Nucleus accumbens (tissue), 56 donors: ENCODE measurements around the gene CCDC149.
"Not testable (repeated sequence)": the region's sequence is repeated elsewhere in the genome, so short reads cannot be mapped to it uniquely, and the experiment has no call there.

ENCODE experiments used
- DNase-seq, 56 donors: peaks; one replicate each; lab custom pipeline; 2025; lab: John Stamatoyannopoulos, UW

The CCDC149 gene

DNA sequence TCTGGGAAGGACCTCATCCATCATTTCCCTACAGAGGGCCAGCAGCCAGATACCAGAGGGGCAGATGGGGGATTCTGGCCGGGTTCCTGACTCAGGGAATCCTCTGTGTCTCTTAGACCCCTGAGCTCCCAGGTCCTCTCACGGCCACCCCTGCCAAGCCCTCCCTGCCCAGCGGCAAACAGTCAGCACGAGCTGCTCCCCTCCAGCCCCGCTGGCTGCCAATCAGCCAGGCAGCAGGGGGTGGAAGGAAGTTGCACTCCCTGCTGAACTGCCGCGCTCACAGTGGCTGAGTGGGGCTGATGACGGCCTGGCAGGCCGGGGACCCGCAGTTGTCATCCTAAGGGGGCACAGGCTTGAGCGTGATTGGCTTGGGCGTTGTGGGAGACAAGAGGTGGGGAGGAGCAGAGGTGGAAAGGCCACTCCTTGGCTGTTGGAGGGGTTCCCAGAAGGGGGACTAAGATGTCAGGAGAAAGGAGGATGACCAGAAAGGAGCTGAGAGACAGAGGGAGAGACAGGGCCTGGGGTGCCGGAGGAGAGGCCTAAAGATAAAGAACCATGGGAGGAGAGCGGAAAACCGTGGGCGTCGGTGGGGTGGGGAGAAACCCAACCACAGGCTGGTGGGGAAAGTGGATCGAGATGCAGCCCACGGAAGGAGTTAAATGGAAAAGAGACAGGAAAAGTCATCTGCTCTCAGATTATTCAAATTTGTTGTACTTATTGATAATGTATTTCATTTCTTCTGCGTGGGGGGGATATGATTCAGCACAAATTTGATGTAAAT, 4.4 kb upstream of the CCDC149 start:
- peak in 2 of 56 donors; percentile 17 to 36 for DNase-seq

DNA sequence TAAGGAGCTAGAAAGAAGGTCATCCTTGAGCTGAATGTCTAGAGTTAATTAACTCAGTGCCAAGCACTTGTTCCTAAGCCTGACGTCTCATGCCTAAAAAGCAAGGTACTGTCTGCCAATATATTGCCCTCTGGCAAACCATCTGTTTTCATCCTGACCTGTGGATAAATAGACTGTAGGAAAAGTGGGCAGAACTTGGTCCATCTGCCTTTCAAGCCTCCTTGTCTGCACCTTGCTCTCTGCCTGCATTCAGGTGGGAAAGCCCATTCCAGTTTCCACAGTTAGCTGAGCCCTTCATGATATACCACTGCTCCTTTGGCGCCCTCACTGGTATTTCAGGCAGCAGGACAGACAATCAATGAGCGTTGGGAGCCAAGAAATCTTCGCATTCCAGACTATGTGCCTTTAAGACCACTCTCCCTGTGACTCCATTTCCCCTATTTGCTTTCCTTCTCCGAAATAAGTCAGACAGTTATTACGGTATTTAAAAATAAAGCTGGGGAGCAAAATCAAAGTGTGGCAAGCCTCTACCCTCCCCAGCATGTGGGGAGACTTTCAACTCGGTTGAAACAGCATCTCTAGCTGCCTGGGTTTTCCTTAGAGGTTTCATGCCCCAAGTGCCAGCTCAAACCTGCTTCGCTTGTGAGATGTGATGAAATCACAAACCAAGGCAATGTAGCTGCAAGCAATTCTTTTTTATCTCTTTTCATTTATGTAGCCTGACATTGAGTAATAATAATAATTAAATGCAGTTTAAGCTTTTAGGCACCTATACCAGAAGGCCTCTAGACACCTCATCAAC, 2.5 kb upstream of the CCDC149 start:
- no peak for DNase-seq

DNA sequence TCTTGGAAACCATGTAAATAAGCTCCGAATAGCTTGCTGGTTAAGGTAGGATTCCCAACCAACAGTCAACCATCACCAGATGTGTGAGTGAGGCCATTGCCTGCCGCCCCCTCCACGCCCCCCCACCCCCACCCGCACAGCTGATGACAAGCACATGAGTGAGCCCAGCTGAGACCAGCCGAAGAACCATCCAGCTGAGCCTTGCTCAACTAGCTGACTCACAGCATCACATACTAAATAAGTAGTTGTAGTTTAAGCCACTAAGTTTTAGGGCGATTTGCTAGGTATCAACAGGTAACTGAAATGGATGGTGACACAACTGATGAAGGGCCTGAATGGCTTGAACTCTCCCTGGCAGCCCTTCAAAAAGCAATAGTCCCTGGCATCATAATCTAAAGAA, 1.6 kb upstream of the CCDC149 start:
- DNase-seq, result no peak

DNA sequence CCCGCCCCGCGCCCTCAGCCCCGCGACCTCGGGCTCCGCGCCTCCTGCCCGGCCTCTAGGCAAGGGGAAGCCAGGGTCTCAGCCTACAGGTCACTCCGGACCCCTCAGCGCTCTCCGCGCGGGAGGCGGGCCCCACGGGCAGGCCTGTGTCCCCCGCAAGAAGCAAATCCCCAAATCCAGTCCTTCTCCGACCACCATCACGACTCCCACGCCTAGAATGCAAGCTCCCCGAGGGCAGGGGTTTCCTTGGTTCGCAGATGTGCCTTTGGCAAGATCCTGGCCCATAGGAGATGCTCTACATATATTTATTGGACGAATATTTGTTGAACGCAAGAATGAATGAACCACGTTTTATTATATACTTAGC, 260 bp upstream of the CCDC149 start:
- DNase-seq, result peak in 6 of 56 donors; percentile 42 to 61 (median 49)

DNA sequence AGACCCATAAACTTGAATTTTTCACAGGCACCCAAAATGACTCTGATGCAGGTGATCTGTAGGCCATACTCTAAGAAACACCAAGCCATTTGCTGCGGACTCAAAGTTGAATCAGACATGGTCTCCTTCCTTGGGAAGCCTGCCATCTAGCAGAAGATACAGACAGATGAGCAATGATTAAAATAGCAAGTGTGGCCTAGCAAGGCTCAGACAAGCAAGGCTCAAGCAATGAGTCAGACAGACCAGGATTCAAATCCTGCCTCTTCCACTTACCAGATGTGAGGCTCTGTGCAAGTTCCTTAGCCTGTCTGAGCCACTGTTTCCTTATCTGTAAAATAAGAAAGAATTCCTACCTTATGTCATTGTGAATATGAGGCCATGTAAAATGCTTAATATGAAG, 2.3 kb downstream of the CCDC149 start:
- no peak for DNase-seq

DNA sequence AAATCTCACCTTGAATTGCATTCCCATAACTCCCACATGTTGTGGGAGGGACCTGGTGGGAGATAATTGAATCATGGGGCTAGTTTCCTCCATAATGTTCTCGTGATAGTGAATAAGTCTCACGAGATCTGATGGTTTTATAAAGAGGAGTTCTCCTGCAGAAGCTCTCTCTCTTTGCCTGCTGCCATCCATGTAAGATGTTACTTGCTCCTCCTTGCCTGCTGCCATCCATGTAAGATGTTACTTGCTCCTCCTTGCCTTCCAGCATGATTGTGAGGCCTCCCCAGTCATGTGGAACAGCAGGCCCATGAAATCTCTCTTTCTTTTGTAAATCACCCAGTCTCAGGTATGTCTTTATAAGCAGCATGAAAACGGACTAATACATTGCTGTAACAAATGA, 3.2 kb downstream of the CCDC149 start:
- DNase-seq, result not testable (repeated sequence)

DNA sequence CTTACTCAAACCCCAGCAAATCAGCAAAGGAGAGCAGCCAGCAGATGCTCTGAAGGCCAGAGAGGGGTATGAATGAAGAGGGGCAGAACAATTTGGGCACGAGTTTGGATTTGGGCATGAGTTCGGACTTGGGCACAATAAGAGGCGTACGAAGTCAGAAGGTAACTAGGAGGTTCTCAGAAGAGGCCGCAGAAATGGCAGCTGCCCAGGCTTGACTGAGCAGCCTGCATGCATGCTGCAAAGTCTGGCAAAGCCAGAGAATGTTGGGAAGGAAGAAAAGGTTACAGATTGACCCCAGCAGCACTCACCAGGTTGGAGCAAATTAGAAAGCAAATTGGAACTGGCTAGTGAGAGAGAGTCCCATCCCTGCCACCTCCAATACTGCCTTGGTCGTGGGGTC, 15.2 kb downstream of the CCDC149 start:
- DNase-seq, result peak in 1 of 56 donors; percentile 4

DNA sequence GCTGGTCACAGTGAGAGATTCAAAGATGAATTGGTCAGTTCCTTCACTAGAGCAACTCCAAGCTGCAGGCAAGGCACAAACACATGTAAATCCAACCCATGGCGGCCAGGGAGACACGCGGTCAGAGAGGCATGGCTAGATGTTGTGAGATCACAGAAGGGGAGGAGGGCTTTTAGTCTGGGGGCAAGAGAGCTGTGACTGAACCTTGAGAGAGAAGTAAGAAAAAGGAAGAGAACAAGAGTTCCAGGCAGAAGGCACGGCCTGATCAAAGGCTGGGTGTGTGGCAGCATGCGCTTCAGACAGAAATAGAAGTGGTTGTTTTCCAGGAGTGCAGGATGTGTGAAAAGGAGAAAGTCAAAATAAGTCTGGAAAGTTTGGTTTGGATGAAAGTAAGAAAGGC, 15.9 kb downstream of the CCDC149 start:
- peak in 3 of 56 donors; percentile 5 to 23 (median 12) for DNase-seq

DNA sequence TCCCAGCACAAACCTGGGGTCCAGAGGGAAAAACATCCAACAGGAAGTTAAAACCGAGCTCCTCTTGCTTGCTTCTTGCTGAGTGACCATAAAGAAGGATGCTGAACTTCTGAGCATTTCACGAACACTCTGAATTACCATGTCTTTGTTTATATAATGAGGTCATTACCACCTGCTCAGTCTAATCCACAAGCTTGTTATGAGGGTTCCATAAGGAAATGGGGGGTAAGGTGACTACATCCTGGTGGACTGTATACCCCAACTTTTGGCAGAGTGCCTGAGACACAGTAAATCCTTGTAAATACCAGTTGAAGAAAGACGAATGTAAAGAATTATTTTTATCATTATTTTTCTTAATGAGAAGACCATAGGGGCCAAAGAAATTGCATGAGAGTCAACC, 16.8 kb downstream of the CCDC149 start:
- DNase-seq, result no peak

DNA sequence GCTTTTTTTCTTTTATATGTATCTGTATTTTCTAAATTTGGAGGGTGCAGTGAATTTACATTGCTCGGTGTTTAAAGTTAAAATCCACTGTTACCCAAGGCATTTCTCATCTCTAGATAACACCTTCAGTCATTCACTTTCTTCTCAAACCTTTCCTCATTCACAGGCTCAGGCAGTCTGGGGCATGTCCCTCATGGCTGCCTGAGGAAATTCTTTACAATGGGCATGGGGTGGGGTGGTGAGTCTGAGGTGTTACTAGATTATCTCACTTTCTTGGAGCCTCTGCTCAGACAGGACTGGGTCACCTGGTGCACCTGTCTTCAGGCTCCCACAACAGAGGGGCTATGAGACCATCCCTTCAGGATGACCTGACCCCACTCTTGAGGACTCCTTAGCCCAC, 17.4 kb downstream of the CCDC149 start:
- no peak for DNase-seq

DNA sequence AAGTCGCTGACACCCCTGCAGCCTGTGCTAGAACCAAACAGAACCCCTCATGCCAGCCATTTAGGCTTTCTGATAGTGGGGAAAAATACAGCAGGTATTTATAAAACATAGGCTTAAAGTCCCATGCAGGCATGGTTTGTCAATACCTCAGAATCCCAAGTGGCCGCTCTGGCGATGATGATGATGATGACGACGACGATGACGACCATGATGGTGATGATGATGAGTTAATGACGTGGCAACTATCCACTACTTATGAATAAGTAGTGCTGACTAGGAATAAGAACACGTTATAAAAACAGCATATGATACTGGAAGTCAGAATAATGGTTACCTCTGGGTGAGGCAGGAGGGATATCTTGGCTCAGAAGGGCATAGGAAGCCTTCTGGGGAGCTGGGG, 18.0 kb downstream of the CCDC149 start:
- no peak for DNase-seq

DNA sequence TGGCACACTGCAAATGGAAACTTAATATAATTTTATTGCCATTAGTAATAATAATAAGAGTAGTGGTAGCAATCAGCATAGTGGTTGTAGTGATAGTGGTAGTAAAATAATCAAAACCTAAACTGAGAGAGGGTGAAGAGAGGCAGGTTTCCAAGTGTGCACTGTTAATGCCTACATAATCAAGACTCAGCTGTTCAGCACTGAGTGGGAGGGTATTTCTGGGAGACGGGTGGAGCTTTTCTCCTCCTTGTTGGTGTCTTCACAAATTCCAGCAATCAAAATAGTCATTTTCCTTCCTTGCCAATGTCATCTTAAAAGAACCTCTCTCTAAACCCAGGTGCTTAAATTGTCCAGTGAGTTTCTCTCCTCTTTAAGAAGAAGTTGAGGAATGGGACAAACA, 18.6 kb downstream of the CCDC149 start:
- peak in 10 of 56 donors; percentile 1 to 37 (median 12) for DNase-seq

DNA sequence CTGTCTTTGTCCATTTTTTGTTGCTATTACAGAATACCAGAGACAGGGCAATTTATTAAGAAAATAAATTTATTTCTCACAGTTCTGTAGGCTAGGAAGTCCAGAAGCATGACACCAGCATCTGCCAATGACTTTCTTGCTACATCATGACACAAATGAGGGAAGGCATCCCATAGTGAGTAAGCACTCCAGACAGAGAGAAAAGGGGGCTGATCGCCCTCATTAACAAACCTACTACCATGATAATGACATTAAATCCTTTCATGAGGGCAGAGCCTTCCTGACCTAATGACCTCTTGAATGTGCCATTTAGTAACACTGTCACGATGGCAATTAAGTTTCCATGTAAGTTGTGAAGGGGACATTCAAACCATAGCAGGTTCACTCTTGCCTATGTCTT, 20.1 kb downstream of the CCDC149 start:
- DNase-seq, result no peak

DNA sequence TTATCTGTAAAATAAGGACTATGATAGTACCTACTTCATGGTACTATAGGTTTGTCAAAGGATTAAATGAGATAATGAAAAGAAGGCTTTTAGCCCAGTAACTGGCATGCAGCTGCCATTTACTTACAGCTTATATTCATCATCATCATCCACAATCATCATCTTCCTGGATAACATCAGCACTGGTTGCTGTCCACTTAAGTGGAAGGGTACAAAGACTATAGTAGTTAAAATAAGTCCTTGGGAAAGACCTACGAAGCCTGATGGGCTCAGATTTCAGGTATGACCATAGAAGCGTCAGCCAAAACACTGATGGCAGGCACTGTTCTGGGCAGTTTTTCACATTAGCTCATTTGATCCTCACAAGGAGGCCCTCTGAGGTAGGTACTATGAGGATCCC, 20.6 kb downstream of the CCDC149 start:
- DNase-seq, result no peak

DNA sequence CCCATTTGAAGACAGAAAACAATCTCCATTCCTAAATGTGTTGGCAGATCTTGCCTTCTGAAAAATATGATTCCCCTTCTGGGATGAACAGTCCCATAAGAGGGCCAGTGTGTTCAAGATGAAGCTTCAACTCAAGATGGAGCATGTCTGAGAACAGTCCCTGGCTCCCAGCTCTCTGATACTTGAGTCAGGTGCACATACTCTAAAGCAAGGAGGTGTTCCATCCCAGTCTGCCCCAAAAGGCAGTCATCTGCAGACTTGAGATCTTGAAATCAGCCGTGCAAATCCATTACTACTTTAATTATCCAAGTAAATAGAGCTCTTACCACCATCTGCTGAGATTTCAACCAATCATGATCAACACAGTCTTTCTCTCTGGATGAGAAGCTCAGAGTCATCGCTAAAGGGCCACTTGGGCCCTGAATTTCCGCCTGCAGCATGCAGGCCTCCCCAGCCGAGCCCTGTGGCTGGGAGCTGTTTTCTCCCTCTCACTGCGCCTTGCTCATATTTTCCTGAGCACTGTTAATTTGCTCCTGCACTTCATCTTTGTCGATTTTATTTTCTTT, 22.2 kb downstream of the CCDC149 start:
- DNase-seq, result no peak

DNA sequence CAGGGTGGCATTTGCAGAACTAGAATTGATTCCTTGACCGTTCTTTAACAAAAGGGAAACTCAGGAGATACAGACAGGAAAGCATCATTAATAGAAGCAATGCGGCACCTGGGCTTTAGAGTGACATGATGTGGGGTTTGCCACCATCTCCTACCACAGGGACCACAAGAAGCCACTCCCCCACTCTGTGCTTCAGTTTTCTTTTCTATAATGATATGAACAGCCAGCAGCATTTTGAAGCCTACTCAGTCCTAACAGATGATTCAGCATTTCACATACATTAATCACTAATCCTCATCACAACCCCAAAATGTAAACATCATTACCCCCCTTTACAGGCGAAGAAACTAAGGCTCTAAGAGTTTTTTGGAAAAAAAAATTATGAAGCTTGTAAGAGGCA, 22.9 kb downstream of the CCDC149 start:
- DNase-seq, result no peak

DNA sequence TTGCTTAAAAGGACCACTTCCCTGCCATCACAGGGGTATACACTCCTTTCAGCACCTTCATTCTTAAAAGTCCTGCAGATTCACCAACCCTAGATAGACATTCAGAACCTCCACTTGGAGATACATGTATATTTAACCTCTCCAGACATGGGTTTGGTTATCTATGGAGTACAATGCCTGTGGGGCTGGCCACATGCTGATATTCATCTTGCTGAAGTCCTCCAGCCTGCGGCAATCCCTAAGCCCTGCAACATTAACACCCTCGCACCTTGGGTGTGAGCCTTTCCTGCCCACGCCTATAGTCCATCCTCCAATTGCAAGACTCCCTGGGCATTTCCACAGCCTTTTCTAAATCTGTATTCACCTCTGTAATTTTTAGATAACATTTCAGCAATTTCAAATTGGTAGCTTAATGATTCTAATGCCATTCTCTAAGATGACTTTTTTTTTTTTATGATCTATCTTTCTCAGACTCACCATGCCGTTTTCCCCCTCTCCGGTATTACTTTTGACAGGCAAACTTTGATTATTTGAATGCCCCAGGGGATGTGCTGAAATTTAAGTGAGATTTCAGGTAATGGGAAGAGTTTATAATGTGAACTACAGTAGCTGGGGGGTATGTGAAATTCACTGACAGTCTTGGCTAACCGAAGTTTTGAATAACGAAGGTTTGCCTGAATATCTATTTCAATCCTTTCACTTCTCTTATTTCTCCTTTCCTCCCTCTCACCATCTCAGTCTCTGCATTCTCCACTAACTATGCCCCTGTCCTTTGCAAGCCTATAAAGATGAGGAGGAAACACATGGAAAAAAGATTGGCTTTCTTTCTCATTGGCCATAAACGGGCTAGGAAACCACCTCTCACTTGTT, 24.1 kb downstream of the CCDC149 start:
- no peak for DNase-seq

DNA sequence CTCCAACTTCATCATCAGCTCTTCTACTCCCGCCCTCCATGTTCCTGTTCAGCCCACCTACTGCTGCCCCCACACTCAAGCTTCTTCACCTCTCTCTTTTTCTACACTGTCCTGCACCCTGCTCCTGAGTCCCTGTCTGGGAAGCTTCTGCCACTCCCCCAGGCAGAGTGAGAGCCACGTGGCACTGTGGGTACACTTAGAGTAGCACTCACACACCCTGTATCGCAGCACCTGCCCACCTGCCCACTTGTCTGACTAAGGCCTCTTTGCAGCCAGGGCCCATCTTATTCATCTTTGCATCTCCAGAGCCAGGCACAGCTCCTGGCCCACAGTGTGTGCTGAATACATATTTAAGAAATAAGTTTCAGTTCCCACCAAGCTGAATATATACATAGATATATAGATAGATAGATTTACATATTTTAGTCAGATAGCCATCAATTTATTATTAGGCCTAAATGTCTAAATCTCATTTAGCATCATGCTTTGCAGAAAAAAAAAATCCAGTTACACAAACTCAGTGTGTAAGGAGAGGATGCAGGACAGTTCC, 24.9 kb downstream of the CCDC149 start:
- peak in 4 of 56 donors; percentile 1 to 27 (median 8) for DNase-seq

DNA sequence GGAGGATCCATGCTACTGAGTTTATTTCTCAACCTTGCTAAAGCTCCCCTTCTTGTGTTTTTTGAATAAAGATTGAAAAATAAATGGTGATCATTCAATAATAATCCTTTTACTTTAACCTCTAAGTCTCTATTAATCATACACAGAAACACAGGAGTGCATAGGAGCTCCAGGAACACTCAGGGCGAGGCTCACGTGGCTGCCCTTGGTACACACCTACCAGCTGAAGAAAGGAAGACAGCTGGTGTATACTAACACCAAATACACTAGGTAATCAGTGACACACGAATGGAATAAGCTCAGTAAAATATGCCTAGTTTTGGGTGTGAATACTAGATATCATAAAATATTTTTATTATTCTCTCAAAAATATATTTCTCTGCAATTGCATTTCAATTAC, 26.2 kb downstream of the CCDC149 start:
- DNase-seq, result peak in 2 of 56 donors; percentile 4 to 5

DNA sequence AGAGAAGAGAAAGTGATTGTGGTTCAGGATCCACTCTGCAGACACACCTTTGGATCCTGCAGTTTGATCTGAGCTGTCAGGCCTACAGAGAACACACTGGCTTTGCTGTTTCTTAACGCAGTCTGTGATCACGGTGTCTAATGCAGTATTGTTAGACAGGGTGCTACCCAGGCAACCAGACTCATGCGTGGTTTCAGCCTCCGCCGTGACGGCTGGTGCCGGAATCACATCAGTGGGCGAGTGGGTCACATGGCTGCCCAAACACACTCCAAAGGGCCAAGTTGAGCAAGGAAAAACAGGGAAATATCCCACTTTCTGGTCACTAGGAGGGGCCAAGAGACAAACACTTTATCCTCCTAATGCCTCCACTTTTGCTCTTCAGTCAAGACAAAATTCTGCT, 27.5 kb downstream of the CCDC149 start:
- DNase-seq, result peak in 49 of 56 donors; percentile 1 to 88 (median 40)
